CD4-positive, alpha-beta T cell treated with Interleukin-10 for 1 hour (primary cell): ENCODE measurements around the gene MAPT.
"Not testable (repeated sequence)": the region's sequence is repeated elsewhere in the genome, so short reads cannot be mapped to it uniquely, and the experiment has no call there.

Experiments
- DNase-seq: peaks from one replicate; pipeline ENCODE4 v3.0.0-alpha.2; 2020

The MAPT gene

GRCh38 chr17:45956090-45956489 lies 61.7 kb downstream of the MAPT start:
- DNase-seq, result no peak

GRCh38 chr17:45956746-45957145 lies 62.4 kb downstream of the MAPT start:
- DNase-seq, result not testable (repeated sequence)

GRCh38 chr17:45958307-45958706 lies 64.0 kb downstream of the MAPT start:
- no peak for DNase-seq

GRCh38 chr17:45958994-45959665 lies 64.8 kb downstream of the MAPT start:
- no peak for DNase-seq

- no peak for DNase-seq
These were observed 66.0 kb downstream of the MAPT start for GRCh38 chr17:45960311-45960710.

- DNase-seq, result no peak
These were observed 66.9 kb downstream of the MAPT start for GRCh38 chr17:45961206-45961605.

GRCh38 chr17:45962221-45962972 lies 68.0 kb downstream of the MAPT start:
- DNase-seq, result no peak

- no peak for DNase-seq
These were observed 68.9 kb downstream of the MAPT start for GRCh38 chr17:45963283-45963682.

GRCh38 chr17:45963889-45964288 lies 69.5 kb downstream of the MAPT start:
- no peak for DNase-seq

GRCh38 chr17:45964634-45965033 lies 70.3 kb downstream of the MAPT start:
- DNase-seq, result no peak

GRCh38 chr17:45965812-45966211 lies 71.5 kb downstream of the MAPT start:
- no peak for DNase-seq

- DNase-seq, result no peak
These were observed 72.4 kb downstream of the MAPT start for GRCh38 chr17:45966606-45967280.

- DNase-seq, result no peak
These were observed 73.0 kb downstream of the MAPT start for GRCh38 chr17:45967378-45967777.

GRCh38 chr17:45968732-45969131 lies 74.4 kb downstream of the MAPT start:
- no peak for DNase-seq

- DNase-seq, result no peak
These were observed 75.4 kb downstream of the MAPT start for GRCh38 chr17:45969726-45970125.

GRCh38 chr17:45970659-45971058 lies 76.3 kb downstream of the MAPT start:
- DNase-seq, result no peak

GRCh38 chr17:45971698-45972141 lies 77.4 kb downstream of the MAPT start:
- DNase-seq, result no peak

- DNase-seq, result no peak
These were observed 78.2 kb downstream of the MAPT start for GRCh38 chr17:45972531-45972930.

GRCh38 chr17:45973099-45973780 lies 78.9 kb downstream of the MAPT start:
- DNase-seq, result no peak

GRCh38 chr17:45973946-45974859 lies 79.8 kb downstream of the MAPT start:
- no peak for DNase-seq

GRCh38 chr17:45974916-45975630 lies 80.7 kb downstream of the MAPT start:
- DNase-seq, result no peak
